Ovary (tissue), 3 donors: Measurements from ENCODE around the gene STUB1.
"Not testable (repeated sequence)": the region's sequence is repeated elsewhere in the genome, so short reads cannot be mapped to it uniquely, and the experiment has no call there.

ENCODE experiments used
- EP300 ChIP-seq: sonication (generic); formaldehyde crosslinking; IDR thresholded peaks from one replicate; pipeline ENCODE4 v1.6.1; 2017; ENCODE audit warnings: antibody characterized with exemption
- TF ChIP-seq, protein P1 (sequence below), 3 donors: fragments of 450-650 bp in 2 of 3; fragments of 200-600 bp in 1 of 3; IDR thresholded peaks; one replicate each; pipeline versions ENCODE4 v1.5.1 to v1.8.0; 2016 to 2022; ENCODE audit warnings: antibody characterized with exemption in 3 of 3, mild to moderate bottlenecking in 1 of 3
- donor health status: DM: no; HTN: no; CAD: no.

DNA sequence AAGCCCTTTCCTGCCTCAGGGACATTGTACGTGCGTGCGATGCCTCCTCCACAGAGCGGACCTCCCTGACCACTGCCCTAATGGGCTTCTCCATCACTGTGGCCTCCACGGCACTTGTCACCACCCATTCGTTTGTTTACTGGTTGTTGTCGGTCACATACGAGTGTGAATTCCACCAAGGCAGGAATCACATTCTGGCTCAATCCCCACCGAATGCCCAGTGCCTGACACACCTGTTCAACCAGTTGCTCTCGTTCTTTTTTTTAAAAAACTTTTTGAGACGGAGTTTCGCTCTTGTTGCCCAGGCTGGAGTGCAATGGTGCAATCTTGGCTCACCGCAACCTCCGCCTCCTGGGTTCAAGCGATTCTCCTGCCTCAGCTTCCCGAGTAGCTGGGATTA, 11.0 kb downstream of the STUB1 start:
- TF ChIP-seq EP300, result not testable (repeated sequence)
- TF ChIP-seq, protein P1, sequence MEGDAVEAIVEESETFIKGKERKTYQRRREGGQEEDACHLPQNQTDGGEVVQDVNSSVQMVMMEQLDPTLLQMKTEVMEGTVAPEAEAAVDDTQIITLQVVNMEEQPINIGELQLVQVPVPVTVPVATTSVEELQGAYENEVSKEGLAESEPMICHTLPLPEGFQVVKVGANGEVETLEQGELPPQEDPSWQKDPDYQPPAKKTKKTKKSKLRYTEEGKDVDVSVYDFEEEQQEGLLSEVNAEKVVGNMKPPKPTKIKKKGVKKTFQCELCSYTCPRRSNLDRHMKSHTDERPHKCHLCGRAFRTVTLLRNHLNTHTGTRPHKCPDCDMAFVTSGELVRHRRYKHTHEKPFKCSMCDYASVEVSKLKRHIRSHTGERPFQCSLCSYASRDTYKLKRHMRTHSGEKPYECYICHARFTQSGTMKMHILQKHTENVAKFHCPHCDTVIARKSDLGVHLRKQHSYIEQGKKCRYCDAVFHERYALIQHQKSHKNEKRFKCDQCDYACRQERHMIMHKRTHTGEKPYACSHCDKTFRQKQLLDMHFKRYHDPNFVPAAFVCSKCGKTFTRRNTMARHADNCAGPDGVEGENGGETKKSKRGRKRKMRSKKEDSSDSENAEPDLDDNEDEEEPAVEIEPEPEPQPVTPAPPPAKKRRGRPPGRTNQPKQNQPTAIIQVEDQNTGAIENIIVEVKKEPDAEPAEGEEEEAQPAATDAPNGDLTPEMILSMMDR (IDR thresholded peaks at IDR 0.05), result not testable (repeated sequence)
